K562 (cell line): ENCODE measurements around the gene COX20. TPM values are rescaled to one million over a fixed set of nuclear protein-coding genes. Genes with fewer than 3 reads are reported as not detected.

Experiments used
- ARID1B ChIP-seq: fragments of 450-650 bp; IDR thresholded peaks from 2 replicates; pipeline ENCODE4 v1.6.1; 2016; ENCODE audit warnings: antibody characterized with exemption, mild to moderate bottlenecking, inconsistent platforms
- ATF7 ChIP-seq: fragments of 450-650 bp; IDR thresholded peaks from 2 replicates; pipeline ENCODE4 v1.7.1; 2014; ENCODE audit warnings: mild to moderate bottlenecking, moderate library complexity
- BCOR ChIP-seq: fragments of 450-650 bp; IDR thresholded peaks from 2 replicates; pipeline ENCODE4 v1.6.1; 2016
- CBX1 ChIP-seq: sonication (generic); IDR thresholded peaks from 2 replicates; pipeline ENCODE4 v1.6.1; 2016; ENCODE audit warnings: antibody characterized with exemption, low read depth, mild to moderate bottlenecking
- CBX3 ChIP-seq, 2 experiments: IDR thresholded peaks; 1 replicate in 1 of 2; 2 replicates in 1 of 2; pipeline ENCODE4 v1.6.1; 2012; ENCODE audit warnings: inconsistent platforms in 2 of 2, low read length in 2 of 2, borderline replicate concordance in 1 of 2, control low read depth in 1 of 2
- CHCHD3 ChIP-seq: fragments of 250-450 bp; sonication (Bioruptor Pico); IDR thresholded peaks from 2 replicates; pipeline ENCODE4 v2.1.2; 2022; ENCODE audit warnings: mild to moderate bottlenecking
- CHD4 ChIP-seq: fragments of 200-600 bp; sonication (generic); IDR thresholded peaks from 3 replicates; pipeline ENCODE4 v1.6.1; 2012; ENCODE audit warnings: low read depth, mild to moderate bottlenecking, mixed read lengths, low read length, inconsistent platforms; ENCODE audit not compliant: insufficient read depth, insufficient replicate concordance, poor library complexity, severe bottlenecking
- CXXC5 ChIP-seq: fragments of 250-450 bp; sonication (Bioruptor Pico); IDR thresholded peaks from 2 replicates; pipeline ENCODE4 v1.8.0; 2022; ENCODE audit warnings: inconsistent platforms, mild to moderate bottlenecking, moderate library complexity
- ETV5 ChIP-seq: sonication (generic); formaldehyde crosslinking; IDR thresholded peaks from 2 replicates; pipeline ENCODE4 v1.4.0; 2020; ENCODE audit warnings: low read depth, mild to moderate bottlenecking, missing genetic modification reagents
- GABPA ChIP-seq: fragments of 200-800 bp; sonication (Bioruptor generic); conservative IDR thresholded peaks from 2 replicates; pipeline ENCODE4 v1.6.1; 2016; ENCODE audit warnings: low read depth, missing genetic modification characterization, missing compliant biosample characterization
- GTF2F1 ChIP-seq: IDR thresholded peaks from 2 replicates; pipeline ENCODE4 v1.6.1; 2011; ENCODE audit warnings: low read depth, low read length, improper control_type of control experiment
- HEY1 ChIP-seq: fragments of 250-450 bp; sonication (Bioruptor Pico); IDR thresholded peaks from 2 replicates; pipeline ENCODE4 v1.5.0; 2020; ENCODE audit warnings: mild to moderate bottlenecking, moderate library complexity, borderline replicate concordance
- LARP7 ChIP-seq: fragments of 450-650 bp; IDR thresholded peaks from 2 replicates; pipeline ENCODE4 v1.6.1; 2016
- MAX ChIP-seq: sonication (generic); formaldehyde crosslinking; IDR thresholded peaks from 2 replicates; pipeline ENCODE4 v1.9.0; 2022; ENCODE audit warnings: mild to moderate bottlenecking, missing genetic modification reagents
- MLX ChIP-seq, 2 experiments: fragments of 450-650 bp in 1 of 2; sonication (generic) in 1 of 2; formaldehyde crosslinking; conservative IDR thresholded peaks; 2 replicates each; pipeline versions ENCODE4 v1.4.0 to v1.8.1; 2020 to 2022; ENCODE audit warnings: mild to moderate bottlenecking in 1 of 2, missing genetic modification reagents in 1 of 2
- POLR2A ChIP-seq: fragments of 450-650 bp; conservative IDR thresholded peaks from 2 replicates; pipeline ENCODE4 v1.6.1; 2016
- PRMT5 ChIP-seq: sonication (generic); formaldehyde crosslinking; IDR thresholded peaks from 2 replicates; pipeline ENCODE4 v1.5.0; 2020; ENCODE audit warnings: missing genetic modification reagents
- SNIP1 ChIP-seq: fragments of 450-650 bp; IDR thresholded peaks from 2 replicates; pipeline ENCODE4 v1.7.1; 2017; ENCODE audit warnings: low read depth, mild to moderate bottlenecking
- TAF7 ChIP-seq: fragments of 450-650 bp; IDR thresholded peaks from 2 replicates; pipeline ENCODE4 v1.6.1; 2016; ENCODE audit warnings: missing genetic modification characterization, missing compliant biosample characterization
- TCF3 ChIP-seq: sonication (generic); formaldehyde crosslinking; IDR thresholded peaks from 2 replicates; pipeline ENCODE4 v1.4.0; 2020; ENCODE audit warnings: mild to moderate bottlenecking, missing genetic modification reagents
- TGIF2 ChIP-seq: sonication (generic); formaldehyde crosslinking; IDR thresholded peaks from 2 replicates; pipeline ENCODE4 v1.8.1; 2022; ENCODE audit warnings: mild to moderate bottlenecking, missing genetic modification reagents, moderate library complexity
- TRIM24 ChIP-seq, 2 experiments: fragments of 450-650 bp; IDR thresholded peaks; 2 replicates each; pipeline ENCODE4 v1.6.1; 2016
- YBX1 ChIP-seq: fragments of 450-650 bp; IDR thresholded peaks from 2 replicates; pipeline ENCODE4 v1.7.1; 2016; ENCODE audit warnings: mild to moderate bottlenecking
- ZC3H11A ChIP-seq: IDR thresholded peaks from 2 replicates; pipeline ENCODE4 v1.6.1; 2012; ENCODE audit warnings: low read depth, low read length, improper control_type of control experiment
- ZNF239 ChIP-seq: fragments of 250-450 bp; sonication (Bioruptor Pico); IDR thresholded peaks from 2 replicates; pipeline ENCODE4 v1.4.0; 2020; ENCODE audit warnings: mild to moderate bottlenecking
- ZNF780A ChIP-seq: fragments of 250-450 bp; sonication (Bioruptor Pico); IDR thresholded peaks from 2 replicates; pipeline ENCODE4 v1.5.0; 2021; ENCODE audit warnings: mild to moderate bottlenecking
- polyA plus RNA-seq, 8 experiments: library from polyadenylated mRNA; depleted of rRNA in 4 of 8; stranded (reverse) in 5 of 8; unstranded in 3 of 8; fragments of >200 nt; fragmentation: Nextera tagmentation in 2 of 8; fragmentation: Illumina TruSeq in 1 of 8; extraction: Ambion mirVana in 2 of 8; extraction: Trizol in 1 of 8; gene quantifications; 2 replicates each; pipeline versions ENCODE4 v1.2.1 to v1.2.3, GENCODE V29; 2011 to 2014; ENCODE audit warnings: inconsistent platforms in 1 of 8, missing spikeins in 1 of 8
- total RNA-seq, 7 experiments: library from RNA; depleted of rRNA in 6 of 7; stranded (reverse); fragments of >200 nt in 6 of 7; fragmentation: Illumina TruSeq in 2 of 7; extraction: Trizol in 2 of 7; gene quantifications; 2 replicates each; pipeline versions ENCODE4 v1.2.1 to v1.2.3, GENCODE V29; 2011 to 2021; ENCODE audit warnings: low replicate concordance in 1 of 7
- TF ChIP-seq, protein P1 (sequence below): sonication (generic); formaldehyde crosslinking; IDR thresholded peaks from 2 replicates; pipeline ENCODE4 v1.8.0; 2022; ENCODE audit warnings: missing genetic modification reagents, mild to moderate bottlenecking, borderline replicate concordance

COX20 gene
- total and polyA plus RNA-seq, 9 of the 15 experiments (the other 6 are each of a cell fraction or from before 2014, with no cell fraction given) = 41.5 to 192 (median 84.3) TPM

DNA sequence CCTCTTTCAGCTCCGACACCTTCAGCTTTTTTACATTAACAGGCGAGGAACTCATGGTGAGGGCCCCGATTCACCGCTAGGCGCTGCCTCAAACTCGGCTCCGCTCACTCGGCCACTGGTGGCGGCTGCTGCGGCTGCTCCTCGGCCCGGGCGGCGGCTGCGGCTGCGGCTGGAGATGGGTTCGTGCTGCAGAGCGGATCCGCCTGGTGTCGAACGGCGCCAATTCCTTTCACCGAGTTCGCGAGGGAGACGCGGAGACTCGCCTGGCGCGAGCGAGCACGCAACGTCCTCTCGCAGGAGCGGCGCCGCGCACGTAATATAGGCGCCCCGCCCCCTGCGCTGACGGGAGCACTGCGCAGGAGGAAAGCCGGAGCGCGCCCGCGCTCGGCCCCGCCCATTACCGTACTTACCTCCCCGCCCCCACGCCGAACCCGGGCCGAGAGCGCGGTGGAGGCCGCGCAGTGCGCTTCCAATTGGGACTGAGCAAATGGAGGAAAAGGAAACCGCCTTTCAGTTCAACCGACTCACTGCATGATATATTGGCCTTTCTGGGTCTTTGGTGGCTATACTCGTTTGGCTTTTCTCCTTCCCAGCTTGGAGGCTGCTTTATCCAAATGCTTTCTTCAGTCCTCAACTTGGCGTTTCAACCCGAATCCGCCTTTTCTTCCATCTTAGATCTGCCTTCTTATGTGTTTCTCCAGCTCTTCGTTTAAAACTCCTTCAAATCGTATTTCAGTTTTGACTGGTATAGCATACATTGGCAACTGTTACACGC lies 29.0 kb downstream of the COX20 start, which contains the start of gene HNRNPU (continued):
- no peak for TF ChIP-seq HEY1 (CRISPR knock-in tag)
- TF ChIP-seq CHCHD3 (CRISPR knock-in tag) = 0 out of 2 replicates have a peak, but pooled peaks have one; percentile 36
- TF ChIP-seq TAF7 = peak; percentile 90
- no peak; the same call in 1 of the 2 replicates for TF ChIP-seq ZNF239
- TF ChIP-seq ZC3H11A = no peak
- TF ChIP-seq CBX1 = peak; percentile 51
- peak; percentile 80 for TF ChIP-seq ATF7
- peak in 1 of 2 experiments; percentile 39; a peak in 1 of 3 replicates for TF ChIP-seq CBX3 (IDR thresholded peaks at IDR 0.05; ENCODE audit: borderline replicate concordance in 1 of 2, low read length in 2 of 2)
- 0 out of 2 replicates have a peak, but pooled peaks have one; percentile 12 for TF ChIP-seq ARID1B
- no peak for TF ChIP-seq MLX (CRISPR knock-in tag; conservative IDR thresholded peaks at IDR 0.05)
- TF ChIP-seq CXXC5 (CRISPR knock-in tag) = peak; percentile 97
- 0 out of 2 replicates have a peak, but pooled peaks have one; percentile 12 for TF ChIP-seq PRMT5 (CRISPR knock-in tag)
- no peak for TF ChIP-seq YBX1
- peak; percentile 55; the same call in 1 of the 2 replicates for TF ChIP-seq SNIP1
- peak; percentile 66; the same call in 1 of the 2 replicates for TF ChIP-seq TGIF2 (CRISPR knock-in tag)
- TF ChIP-seq TRIM24 (IDR thresholded peaks at IDR 0.05) = peak in 1 of 2 experiments; percentile 28; a peak in 2 of 4 replicates
- TF ChIP-seq, protein P1, sequence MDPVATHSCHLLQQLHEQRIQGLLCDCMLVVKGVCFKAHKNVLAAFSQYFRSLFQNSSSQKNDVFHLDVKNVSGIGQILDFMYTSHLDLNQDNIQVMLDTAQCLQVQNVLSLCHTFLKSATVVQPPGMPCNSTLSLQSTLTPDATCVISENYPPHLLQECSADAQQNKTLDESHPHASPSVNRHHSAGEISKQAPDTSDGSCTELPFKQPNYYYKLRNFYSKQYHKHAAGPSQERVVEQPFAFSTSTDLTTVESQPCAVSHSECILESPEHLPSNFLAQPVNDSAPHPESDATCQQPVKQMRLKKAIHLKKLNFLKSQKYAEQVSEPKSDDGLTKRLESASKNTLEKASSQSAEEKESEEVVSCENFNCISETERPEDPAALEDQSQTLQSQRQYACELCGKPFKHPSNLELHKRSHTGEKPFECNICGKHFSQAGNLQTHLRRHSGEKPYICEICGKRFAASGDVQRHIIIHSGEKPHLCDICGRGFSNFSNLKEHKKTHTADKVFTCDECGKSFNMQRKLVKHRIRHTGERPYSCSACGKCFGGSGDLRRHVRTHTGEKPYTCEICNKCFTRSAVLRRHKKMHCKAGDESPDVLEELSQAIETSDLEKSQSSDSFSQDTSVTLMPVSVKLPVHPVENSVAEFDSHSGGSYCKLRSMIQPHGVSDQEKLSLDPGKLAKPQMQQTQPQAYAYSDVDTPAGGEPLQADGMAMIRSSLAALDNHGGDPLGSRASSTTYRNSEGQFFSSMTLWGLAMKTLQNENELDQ (CRISPR knock-in tag) = 0 out of 2 replicates have a peak, but pooled peaks have one; percentile 14
- TF ChIP-seq ETV5 (CRISPR knock-in tag) = peak; percentile 58; the same call in 1 of the 2 replicates
- TF ChIP-seq LARP7 = 0 out of 2 replicates have a peak, but pooled peaks have one; percentile 48
- TF ChIP-seq MAX (CRISPR knock-in tag) = peak; percentile 72
- peak; percentile 58; the same call in 1 of the 2 replicates for TF ChIP-seq GABPA (tag)
- no peak for TF ChIP-seq ZNF780A (CRISPR knock-in tag)
- TF ChIP-seq TCF3 (CRISPR knock-in tag) = peak; percentile 39; the same call in 1 of the 2 replicates
- TF ChIP-seq POLR2A = peak; percentile 98
- TF ChIP-seq BCOR = 0 out of 2 replicates have a peak, but pooled peaks have one; percentile 9
- TF ChIP-seq GTF2F1 = peak; percentile 84
- TF ChIP-seq CHD4 = no peak
